Bone marrow (tissue), 2 donors: ENCODE measurements around the gene CBLB.
"Not testable (repeated sequence)": the region's sequence is repeated elsewhere in the genome, so short reads cannot be mapped to it uniquely, and the experiment has no call there.

ENCODE experiments used
- DNase-seq, 2 donors: peaks; one replicate each; lab custom pipeline; 2025; lab: John Stamatoyannopoulos, UW

CBLB gene

GRCh38 chr3:105755121-105755886, 113.5 kb downstream of the CBLB start:
- DNase-seq = no peak

- DNase-seq = peak in 1 of 2 donors; percentile 74
Measured at GRCh38 chr3:105752791-105753415, 115.9 kb downstream of the CBLB start.

- DNase-seq = no peak
Measured at GRCh38 chr3:105747696-105748095, 121.1 kb downstream of the CBLB start.

DNA sequence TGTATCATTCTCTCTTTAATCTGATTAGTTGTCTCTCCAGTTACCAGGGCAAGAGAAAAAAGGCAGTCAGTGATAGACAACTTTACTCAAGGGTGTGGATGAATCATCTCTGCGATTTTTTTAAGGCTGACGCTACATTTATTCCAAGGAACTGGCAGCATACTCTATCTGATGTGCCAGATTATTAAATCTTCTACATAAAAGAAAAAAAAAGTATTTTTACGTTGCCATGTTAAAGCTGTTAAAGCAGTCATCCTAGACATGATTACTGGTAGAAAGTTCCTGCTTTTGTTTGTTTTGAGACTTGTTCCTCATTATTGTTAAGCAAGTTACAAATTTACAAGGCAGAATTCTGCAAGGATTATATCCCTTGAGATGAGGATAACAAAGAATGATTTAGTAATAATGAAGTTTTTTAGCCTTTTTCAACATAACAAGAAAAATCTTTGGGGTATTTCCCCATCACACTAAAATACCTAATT, 121.7 kb downstream of the CBLB start:
- DNase-seq = peak in 1 of 2 donors; percentile 55

DNA sequence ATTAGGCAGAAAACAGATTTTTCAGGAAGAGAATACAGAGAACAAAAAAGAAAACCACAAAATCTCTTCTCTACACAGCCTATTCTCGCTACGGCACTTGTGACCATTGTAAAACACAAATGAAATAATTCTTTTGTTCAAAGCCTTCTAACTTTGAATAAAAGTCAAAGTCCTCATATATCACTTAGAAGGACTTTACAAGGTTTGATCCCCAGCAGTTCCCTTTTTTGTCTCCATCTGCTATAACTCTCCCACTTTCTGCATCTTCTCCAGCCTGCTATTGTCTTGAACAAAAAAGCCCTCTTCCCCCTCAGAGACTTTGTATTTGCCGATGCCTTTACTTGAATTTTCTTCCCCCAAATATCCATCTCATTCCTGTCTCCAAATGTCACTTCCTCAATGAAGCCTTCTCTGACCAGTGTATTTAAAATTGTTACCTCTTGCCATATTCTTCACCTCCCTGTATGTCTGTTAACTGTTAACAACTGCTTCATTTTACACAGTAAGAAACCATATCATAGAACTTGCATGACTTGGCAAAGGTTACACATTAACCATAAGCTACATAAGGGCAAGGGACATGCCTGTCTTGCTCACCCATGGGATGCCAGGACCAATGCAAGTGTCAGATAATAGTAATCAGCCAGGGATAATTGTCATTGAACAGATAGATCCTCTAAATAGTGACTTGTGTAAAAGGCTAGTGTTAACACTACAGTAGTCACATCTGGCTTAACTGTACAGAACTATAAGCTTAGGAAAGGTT, 122.4 kb downstream of the CBLB start:
- peak in 1 of 2 donors; percentile 14 for DNase-seq

GRCh38 chr3:105745046-105745445, 123.8 kb downstream of the CBLB start:
- DNase-seq = no peak

- no peak for DNase-seq
Measured at GRCh38 chr3:105744202-105744601, 124.6 kb downstream of the CBLB start.

DNA sequence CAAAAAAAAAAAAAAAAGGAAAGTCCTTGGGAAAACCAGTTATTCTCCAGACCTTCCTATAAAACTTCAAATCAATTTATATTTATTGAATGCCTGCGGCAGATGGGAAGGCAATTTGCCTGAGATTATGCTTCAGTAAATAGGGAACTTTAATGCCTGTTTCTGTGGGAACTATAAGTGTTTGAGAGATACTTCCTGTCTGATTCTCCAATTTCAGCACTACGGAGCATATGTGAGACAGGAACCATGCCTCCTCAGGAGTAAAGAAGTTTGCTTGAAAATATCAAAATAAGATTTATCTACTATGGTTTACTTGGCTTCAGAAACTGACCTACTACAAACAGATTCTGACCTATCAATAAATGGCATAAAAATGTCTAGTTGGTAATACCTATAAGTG, 135.5 kb downstream of the CBLB start:
- peak in 1 of 2 donors; percentile 16 for DNase-seq

DNA sequence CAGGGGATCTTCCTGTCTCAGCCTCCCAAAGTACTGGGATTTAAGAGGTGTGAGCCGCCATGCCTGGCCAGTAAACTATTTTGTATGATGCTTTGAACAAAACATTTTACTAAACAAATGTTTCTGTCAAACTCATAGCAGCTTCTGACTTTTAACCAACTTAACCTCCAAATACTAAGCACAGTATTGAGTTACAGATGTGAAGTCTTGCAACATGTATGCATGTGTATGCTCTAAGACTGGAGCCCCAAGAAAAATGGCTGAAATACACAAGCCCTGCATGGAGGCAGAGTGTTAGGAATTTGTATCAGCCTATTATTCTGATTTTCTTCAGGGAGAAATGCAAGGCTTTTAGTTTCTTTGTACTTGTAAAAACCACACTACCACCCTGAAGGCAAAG, 137.1 kb downstream of the CBLB start:
- no peak for DNase-seq

DNA sequence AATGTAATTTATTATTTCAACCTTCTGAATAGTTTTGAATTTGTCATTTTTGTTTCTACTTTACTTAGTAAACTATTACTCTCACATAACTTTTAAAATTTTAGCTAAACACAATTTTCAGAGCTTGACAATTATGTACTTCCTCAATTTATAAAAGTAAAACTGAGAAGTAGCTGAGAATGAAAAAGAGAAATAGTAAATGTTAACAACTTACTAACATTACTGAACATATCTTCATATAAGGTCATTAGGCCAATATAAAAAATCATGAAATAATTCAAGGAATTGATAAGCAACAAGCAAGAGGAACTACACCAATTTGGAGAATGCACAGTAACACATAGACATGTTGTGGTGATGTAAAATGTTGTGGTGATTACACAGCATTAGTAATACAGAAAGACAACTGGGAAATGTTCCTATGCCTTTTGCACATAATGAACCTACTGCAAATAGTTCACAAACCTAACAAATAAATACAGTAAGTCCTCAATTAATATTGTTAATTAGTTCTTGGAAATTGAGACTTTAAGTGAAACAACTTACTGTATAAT, 137.9 kb downstream of the CBLB start:
- peak in 1 of 2 donors; percentile 26 for DNase-seq

- no peak for DNase-seq
Measured at GRCh38 chr3:105729667-105730066, 139.1 kb downstream of the CBLB start.

DNA sequence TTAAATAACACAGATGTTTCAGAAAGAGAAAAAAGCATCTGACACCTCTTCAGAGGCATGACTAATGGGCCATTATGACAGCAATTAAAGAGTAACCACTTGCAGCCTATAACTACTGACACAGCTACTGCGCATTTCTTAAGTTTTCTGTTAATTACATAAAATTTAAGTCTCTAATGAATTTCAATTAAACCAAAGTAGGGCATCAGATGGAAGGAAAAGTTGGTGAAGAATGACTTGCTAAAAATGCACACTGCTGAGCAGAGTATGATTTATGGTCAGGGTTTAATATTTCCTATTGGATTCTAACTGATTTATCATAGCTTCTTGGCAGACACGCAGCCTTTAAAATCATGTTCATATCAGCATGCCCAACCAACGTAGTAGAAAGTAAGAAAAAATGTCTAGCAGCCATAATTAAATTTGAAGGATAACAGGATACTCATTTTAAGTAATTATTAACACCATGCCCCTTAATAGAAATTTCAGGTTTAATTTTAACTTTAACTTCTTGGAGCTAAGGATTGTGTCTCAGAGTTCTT, 140.0 kb downstream of the CBLB start:
- DNase-seq = no peak

- DNase-seq = not testable (repeated sequence)
Measured at GRCh38 chr3:105727036-105727435, 141.8 kb downstream of the CBLB start.

- DNase-seq = peak in 1 of 2 donors; percentile 64
Measured at GRCh38 chr3:105722943-105723556, 145.8 kb downstream of the CBLB start.

- no peak for DNase-seq
Measured at GRCh38 chr3:105719791-105720190, 149.0 kb downstream of the CBLB start.

- no peak for DNase-seq
Measured at GRCh38 chr3:105715372-105715771, 153.4 kb downstream of the CBLB start.

DNA sequence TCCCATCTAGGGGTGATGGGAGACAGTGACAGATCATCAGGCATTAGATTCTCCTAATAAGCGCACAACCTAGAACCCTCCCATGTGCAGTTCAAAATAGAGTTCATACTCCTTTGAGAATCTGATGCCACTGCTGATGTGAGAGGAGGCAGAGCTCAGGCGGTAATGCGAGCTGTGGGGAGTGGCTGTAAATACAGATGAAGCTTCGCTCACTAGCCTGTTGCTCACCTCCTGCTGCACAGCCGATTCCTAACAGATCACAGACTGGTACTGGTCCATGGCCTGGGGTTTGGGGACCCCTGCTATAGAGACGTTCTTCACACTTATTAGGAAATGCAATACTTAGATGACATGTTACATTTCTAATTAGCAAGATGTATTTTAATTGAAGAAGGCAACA, 154.4 kb downstream of the CBLB start:
- no peak for DNase-seq

DNA sequence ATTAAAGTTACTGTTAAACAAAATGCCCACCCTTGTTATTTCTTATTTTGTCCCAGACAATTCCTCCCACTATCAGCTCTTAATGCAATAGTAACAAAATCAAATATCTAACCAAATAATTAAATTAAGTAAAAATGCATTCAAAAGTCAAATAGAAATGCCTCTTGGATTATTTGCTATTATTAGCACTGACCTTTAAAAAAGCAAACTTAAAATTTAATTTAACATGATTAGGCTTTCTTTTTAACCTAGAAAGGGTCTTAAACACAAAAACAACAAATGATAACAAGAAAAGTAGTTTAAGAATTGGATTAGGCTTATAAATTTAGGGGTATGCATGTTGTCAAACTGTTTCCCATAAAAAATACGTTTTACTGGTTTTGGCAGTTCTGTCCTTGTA, 159.8 kb downstream of the CBLB start:
- no peak for DNase-seq

DNA sequence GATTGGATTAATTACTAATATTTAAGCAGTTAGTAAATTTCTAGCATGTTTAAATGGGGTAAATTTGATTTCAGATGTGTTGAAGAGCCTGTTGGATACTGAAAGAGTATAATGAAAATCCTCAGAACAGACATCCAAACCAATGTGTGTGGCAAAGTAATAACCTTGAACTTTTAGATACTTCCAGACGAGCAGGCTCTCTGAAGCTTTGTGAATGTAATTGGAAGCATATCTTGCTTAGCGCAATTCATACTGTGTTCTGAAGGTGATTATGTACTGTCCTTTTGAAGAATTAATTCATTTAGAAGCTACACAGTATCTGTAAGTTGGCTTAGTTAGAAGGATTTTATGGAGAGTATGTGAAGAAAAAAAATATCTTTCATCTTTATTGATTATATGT, 161.8 kb downstream of the CBLB start:
- DNase-seq = no peak

DNA sequence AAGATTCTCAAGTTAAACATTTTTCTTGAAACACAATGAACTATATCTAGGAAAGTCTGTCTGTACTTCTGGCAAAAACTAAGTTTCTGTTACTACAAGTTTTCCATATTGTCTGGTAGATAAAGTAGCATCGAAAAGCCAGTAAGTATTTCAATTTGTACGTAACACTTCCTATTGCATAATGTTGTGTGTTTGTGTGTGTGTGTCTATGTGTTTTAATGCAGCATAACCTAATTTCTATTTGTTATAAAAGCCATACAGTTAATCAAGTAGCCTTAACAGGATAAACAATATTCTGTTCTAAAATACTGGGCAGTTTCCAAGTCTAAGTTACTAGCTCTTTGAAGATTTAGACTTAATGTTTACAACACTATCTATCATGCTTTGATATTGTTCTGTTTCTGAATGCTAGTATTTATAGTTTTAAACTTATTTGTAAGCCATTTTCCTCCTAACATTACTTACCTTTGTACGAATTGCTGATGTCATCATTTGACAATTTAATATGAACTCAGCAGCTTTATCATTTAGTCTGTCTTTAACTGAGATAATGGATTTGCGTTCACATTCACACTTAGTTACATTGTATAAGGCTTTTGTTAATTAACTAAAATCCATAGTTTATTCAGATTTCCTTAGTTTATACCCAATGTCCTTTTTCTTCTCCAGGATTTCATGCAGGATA, 163.9 kb downstream of the CBLB start:
- DNase-seq = no peak

GRCh38 chr3:105700575-105700974, 168.2 kb downstream of the CBLB start:
- no peak for DNase-seq
